D721Med (cell line): ENCODE results near the gene VEPH1.

Experiments used
- DNase-seq: peaks from one replicate; pipeline ENCODE4 v3.0.0; 2011; ENCODE audit warnings: low spot score; ENCODE audit not compliant: insufficient read length
- FAIRE-seq: peaks from 2 replicates; lab custom pipeline; 2011; peaks lifted over from hg19 to GRCh38; lab: Jason Lieb, UNC
- CTCF ChIP-seq: IDR thresholded peaks from 2 replicates; pipeline ENCODE4 v1.5.1; 2012; ENCODE audit warnings: mild to moderate bottlenecking, control low read depth; ENCODE audit not compliant: insufficient read depth; ENCODE audit errors: missing control alignments

VEPH1 gene

GRCh38 chr3:157441102-157441624 is 62.1 kb downstream of the VEPH1 start:
- DNase-seq (no peak), FAIRE-seq (no peak)
- TF ChIP-seq CTCF: no peak

GRCh38 chr3:157438194-157438730 is 65.0 kb downstream of the VEPH1 start:
- FAIRE-seq: no peak
- no peak for DNase-seq
- no peak for TF ChIP-seq CTCF

- no peak for TF ChIP-seq CTCF
- DNase-seq (no peak), FAIRE-seq (no peak)
Measured at GRCh38 chr3:157436583-157437291, 66.5 kb downstream of the VEPH1 start, which contains the start of gene PTX3. TSS of gene PTX3 (plus strand) at chr3:157436850. CDS start at chr3:157436934, 84 bp downstream.

- no peak for TF ChIP-seq CTCF
- DNase-seq (no peak), FAIRE-seq (peak; percentile 11)
Measured at GRCh38 chr3:157429708-157430107, 73.5 kb downstream of the VEPH1 start.

- TF ChIP-seq CTCF: no peak
- FAIRE-seq (peak; percentile 53), DNase-seq (no peak)
Measured at GRCh38 chr3:157428853-157429252, 74.4 kb downstream of the VEPH1 start.

- FAIRE-seq: no peak
- no peak for DNase-seq
- TF ChIP-seq CTCF: no peak
Measured at GRCh38 chr3:157427901-157428300, 75.3 kb downstream of the VEPH1 start.

- no peak for TF ChIP-seq CTCF
- no peak for DNase-seq
- FAIRE-seq: no peak
Measured at GRCh38 chr3:157423337-157423736, 79.9 kb downstream of the VEPH1 start.
